ENCODE data around the gene CMSS1.

The CMSS1 gene

GRCh38 chr3:99945328-99945995, 127.8 kb downstream of the CMSS1 start:
- peaks cover 0 to 20% of the 10 kb centered on the region in 2 donors for H3K4me1 ChIP-seq (ENCODE audit: control insufficient read depth in 1 of 2, insufficient read depth in 2 of 2, low read length in 2 of 2)
- no peaks in the 10 kb centered on the region for H3K36me3 ChIP-seq (ENCODE audit: control insufficient read depth in 1 of 2, insufficient read depth in 2 of 2, low read length in 2 of 2)
- no peak overlapping the region for H3K4me3 ChIP-seq (ENCODE audit: low read depth in 1 of 2, low read length in 2 of 2)
- H3K9me3 ChIP-seq (ENCODE audit: control insufficient read depth in 1 of 2, low read length in 2 of 2) = no peaks in the 10 kb centered on the region
- no peaks in the 10 kb centered on the region for H3K27me3 ChIP-seq (ENCODE audit: low read depth, low read length)
- no peak overlapping the region for H3K27ac ChIP-seq (ENCODE audit: low read length)

DNA sequence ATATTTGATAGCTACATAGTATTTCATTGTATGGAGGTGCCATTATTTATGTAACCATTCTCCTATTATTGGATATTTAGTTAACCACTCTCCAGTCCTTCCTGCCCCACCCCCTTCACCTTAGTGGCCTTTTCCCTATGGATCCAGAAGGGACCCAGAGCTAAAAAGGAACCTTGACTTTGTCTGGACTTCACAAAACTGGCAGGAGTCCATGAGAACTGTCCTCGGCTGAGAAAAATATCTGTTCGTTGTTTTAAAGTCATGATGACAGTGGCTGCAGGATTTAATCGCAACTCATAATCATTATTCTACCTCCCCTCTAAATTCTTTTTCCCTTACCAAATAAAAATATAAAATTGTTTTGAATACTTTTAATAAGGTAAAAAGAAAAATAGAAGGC, 129.7 kb downstream of the CMSS1 start:
- Histone ChIP-seq H3K27ac (ENCODE audit: low read length) (no peak overlapping the region), H3K27me3 (ENCODE audit: low read depth, low read length) (no peaks in the 10 kb centered on the region), H3K4me1 (ENCODE audit: control insufficient read depth in 1 of 2, insufficient read depth in 2 of 2, low read length in 2 of 2) (peaks cover 0 to 16% of the 10 kb centered on the region in 2 donors)

DNA sequence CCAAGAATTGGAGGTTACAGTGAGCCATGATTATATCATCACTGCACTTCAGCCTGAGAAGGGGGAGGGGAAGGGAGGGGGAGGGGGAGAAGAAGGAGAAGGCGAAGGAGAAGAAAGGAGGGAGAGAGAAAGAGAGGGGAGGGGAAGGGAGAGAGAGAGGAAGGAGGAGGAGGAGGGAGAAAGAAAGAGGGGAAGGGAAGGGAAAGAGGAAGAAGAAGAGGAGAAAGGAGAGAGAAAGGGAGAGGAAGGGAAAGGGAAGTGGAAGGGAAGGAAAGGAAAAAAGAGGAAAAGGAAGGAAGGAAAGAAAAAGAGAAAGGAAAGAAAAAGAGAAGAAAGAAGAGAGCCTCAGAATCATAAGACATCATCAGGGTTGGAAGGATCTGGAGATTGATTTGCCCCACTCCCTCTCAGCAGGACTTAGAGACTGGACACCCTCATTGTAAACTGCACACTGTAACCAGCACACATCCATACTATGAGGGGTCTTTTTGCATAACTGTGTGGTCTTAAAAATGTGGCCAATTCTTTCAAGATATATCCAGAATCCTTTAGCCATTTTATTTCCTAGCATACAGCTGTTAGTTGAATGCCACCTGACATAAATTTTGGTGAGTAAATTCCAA, 130.9 kb downstream of the CMSS1 start:
- Histone ChIP-seq H3K4me1 (ENCODE audit: control insufficient read depth in 1 of 2, insufficient read depth in 2 of 2, low read length in 2 of 2) (peaks cover 0 to 16% of the 10 kb centered on the region in 2 donors), H3K4me3 (ENCODE audit: low read depth in 1 of 2, low read length in 2 of 2) (no peak overlapping the region), H3K27me3 (ENCODE audit: low read depth, low read length) (no peaks in the 10 kb centered on the region), H3K9me3 (ENCODE audit: control insufficient read depth in 1 of 2, low read length in 2 of 2) (no peaks in the 10 kb centered on the region), H3K27ac (ENCODE audit: low read length) (no peak overlapping the region), H3K36me3 (ENCODE audit: control insufficient read depth in 1 of 2, insufficient read depth in 2 of 2, low read length in 2 of 2) (no peaks in the 10 kb centered on the region)

More for the DNA sequence above, 129.7 kb downstream of the CMSS1 start:
- H3K36me3 ChIP-seq (ENCODE audit: control insufficient read depth in 1 of 2, insufficient read depth in 2 of 2, low read length in 2 of 2) = no peaks in the 10 kb centered on the region
- no peak overlapping the region for H3K4me3 ChIP-seq (ENCODE audit: low read depth in 1 of 2, low read length in 2 of 2)
- no peaks in the 10 kb centered on the region for H3K9me3 ChIP-seq (ENCODE audit: control insufficient read depth in 1 of 2, low read length in 2 of 2)

- no peak overlapping the region for H3K27ac ChIP-seq (ENCODE audit: low read length)
- H3K4me1 ChIP-seq (ENCODE audit: control insufficient read depth in 1 of 2, insufficient read depth in 2 of 2, low read length in 2 of 2) = peaks cover 0 to 12% of the 10 kb centered on the region in 2 donors
- H3K27me3 ChIP-seq (ENCODE audit: low read depth, low read length) = no peaks in the 10 kb centered on the region
- H3K9me3 ChIP-seq (ENCODE audit: control insufficient read depth in 1 of 2, low read length in 2 of 2) = no peaks in the 10 kb centered on the region
- H3K4me3 ChIP-seq (ENCODE audit: low read depth in 1 of 2, low read length in 2 of 2) = no peak overlapping the region
- H3K36me3 ChIP-seq (ENCODE audit: control insufficient read depth in 1 of 2, insufficient read depth in 2 of 2, low read length in 2 of 2) = no peaks in the 10 kb centered on the region
These were observed 132.5 kb downstream of the CMSS1 start for GRCh38 chr3:99949956-99950670.

DNA sequence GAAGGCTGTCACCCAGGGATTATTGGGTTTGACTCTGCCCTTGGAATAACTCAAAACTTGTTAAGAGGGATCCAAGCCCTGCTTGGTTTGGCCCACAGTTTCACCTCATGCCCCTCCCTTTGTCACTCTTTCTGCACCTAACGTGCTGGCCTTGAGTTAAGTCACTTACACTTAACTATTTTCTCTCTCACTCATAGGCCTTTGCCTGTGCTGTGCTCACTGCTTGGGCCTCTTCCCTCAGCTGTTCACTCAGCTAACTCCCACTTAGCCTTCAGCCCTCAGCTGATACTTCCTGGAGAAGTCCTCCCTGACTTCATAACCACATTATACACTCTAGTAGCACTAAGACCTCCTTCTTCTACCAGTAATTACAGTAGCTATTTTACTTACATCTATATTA, 133.3 kb downstream of the CMSS1 start:
- H3K27ac ChIP-seq (ENCODE audit: low read length) = no peak overlapping the region
- no peak overlapping the region for H3K4me3 ChIP-seq (ENCODE audit: low read depth in 1 of 2, low read length in 2 of 2)
- H3K9me3 ChIP-seq (ENCODE audit: control insufficient read depth in 1 of 2, low read length in 2 of 2) = no peaks in the 10 kb centered on the region
- H3K27me3 ChIP-seq (ENCODE audit: low read depth, low read length) = no peaks in the 10 kb centered on the region
- no peaks in the 10 kb centered on the region for H3K36me3 ChIP-seq (ENCODE audit: control insufficient read depth in 1 of 2, insufficient read depth in 2 of 2, low read length in 2 of 2)
- H3K4me1 ChIP-seq (ENCODE audit: control insufficient read depth in 1 of 2, insufficient read depth in 2 of 2, low read length in 2 of 2) = peaks cover 0 to 5% of the 10 kb centered on the region in 2 donors

GRCh38 chr3:99951701-99952100, 134.0 kb downstream of the CMSS1 start:
- H3K4me1 ChIP-seq (ENCODE audit: control insufficient read depth in 1 of 2, insufficient read depth in 2 of 2, low read length in 2 of 2) = peaks cover 0 to 3% of the 10 kb centered on the region in 2 donors
- H3K9me3 ChIP-seq (ENCODE audit: control insufficient read depth in 1 of 2, low read length in 2 of 2) = no peaks in the 10 kb centered on the region
- no peaks in the 10 kb centered on the region for H3K36me3 ChIP-seq (ENCODE audit: control insufficient read depth in 1 of 2, insufficient read depth in 2 of 2, low read length in 2 of 2)
- no peaks in the 10 kb centered on the region for H3K27me3 ChIP-seq (ENCODE audit: low read depth, low read length)
- no peak overlapping the region for H3K27ac ChIP-seq (ENCODE audit: low read length)
- H3K4me3 ChIP-seq (ENCODE audit: low read depth in 1 of 2, low read length in 2 of 2) = no peak overlapping the region

DNA sequence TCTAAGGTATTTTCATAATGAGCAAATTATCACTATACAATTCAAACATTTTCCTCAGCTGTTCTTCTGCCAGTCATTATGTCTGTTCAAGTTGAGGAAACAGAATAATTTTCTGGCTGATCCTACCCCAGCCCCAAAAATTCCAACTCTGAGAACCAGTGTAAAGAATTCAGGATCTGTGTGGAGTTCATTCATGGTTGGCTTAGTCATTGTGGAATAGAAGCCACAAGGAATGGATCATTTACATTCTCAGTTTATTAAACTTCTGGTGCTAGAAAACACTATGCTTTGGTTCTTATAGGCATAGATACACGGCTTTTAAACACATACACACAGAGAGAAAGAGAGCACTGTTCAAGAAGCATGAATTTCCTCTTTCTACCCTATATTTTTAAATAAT, 134.6 kb downstream of the CMSS1 start:
- Histone ChIP-seq H3K4me1 (ENCODE audit: control insufficient read depth in 1 of 2, insufficient read depth in 2 of 2, low read length in 2 of 2) (peaks cover 0 to 5% of the 10 kb centered on the region in 2 donors), H3K4me3 (ENCODE audit: low read depth in 1 of 2, low read length in 2 of 2) (no peak overlapping the region), H3K27me3 (ENCODE audit: low read depth, low read length) (no peaks in the 10 kb centered on the region), H3K9me3 (ENCODE audit: control insufficient read depth in 1 of 2, low read length in 2 of 2) (no peaks in the 10 kb centered on the region), H3K36me3 (ENCODE audit: control insufficient read depth in 1 of 2, insufficient read depth in 2 of 2, low read length in 2 of 2) (no peaks in the 10 kb centered on the region), H3K27ac (ENCODE audit: low read length) (no peak overlapping the region)

DNA sequence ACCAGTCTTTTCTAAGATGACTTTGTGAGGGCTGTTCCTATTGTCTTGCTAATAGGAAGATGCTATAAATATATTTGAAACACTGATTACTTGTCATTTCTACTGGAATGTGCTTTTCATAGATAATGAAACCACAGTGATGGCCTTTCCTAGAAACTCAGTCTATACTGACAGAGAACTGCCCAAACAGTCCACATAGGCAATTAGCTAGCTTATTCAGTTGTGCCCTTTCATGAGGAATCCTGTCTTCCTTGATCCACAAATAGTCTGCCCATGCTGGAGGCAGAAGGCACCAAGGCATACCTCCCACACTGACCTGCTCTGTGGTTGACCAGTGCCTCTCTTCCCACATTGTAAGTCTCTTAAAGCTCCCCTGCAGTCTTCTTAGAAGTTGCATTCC, 135.9 kb downstream of the CMSS1 start:
- Histone ChIP-seq H3K4me1 (ENCODE audit: control insufficient read depth in 1 of 2, insufficient read depth in 2 of 2, low read length in 2 of 2) (peaks cover 0 to 10% of the 10 kb centered on the region in 2 donors), H3K27ac (ENCODE audit: low read length) (no peak overlapping the region), H3K27me3 (ENCODE audit: low read depth, low read length) (no peaks in the 10 kb centered on the region), H3K9me3 (ENCODE audit: control insufficient read depth in 1 of 2, low read length in 2 of 2) (no peaks in the 10 kb centered on the region), H3K36me3 (ENCODE audit: control insufficient read depth in 1 of 2, insufficient read depth in 2 of 2, low read length in 2 of 2) (no peaks in the 10 kb centered on the region), H3K4me3 (ENCODE audit: low read depth in 1 of 2, low read length in 2 of 2) (no peak overlapping the region)

DNA sequence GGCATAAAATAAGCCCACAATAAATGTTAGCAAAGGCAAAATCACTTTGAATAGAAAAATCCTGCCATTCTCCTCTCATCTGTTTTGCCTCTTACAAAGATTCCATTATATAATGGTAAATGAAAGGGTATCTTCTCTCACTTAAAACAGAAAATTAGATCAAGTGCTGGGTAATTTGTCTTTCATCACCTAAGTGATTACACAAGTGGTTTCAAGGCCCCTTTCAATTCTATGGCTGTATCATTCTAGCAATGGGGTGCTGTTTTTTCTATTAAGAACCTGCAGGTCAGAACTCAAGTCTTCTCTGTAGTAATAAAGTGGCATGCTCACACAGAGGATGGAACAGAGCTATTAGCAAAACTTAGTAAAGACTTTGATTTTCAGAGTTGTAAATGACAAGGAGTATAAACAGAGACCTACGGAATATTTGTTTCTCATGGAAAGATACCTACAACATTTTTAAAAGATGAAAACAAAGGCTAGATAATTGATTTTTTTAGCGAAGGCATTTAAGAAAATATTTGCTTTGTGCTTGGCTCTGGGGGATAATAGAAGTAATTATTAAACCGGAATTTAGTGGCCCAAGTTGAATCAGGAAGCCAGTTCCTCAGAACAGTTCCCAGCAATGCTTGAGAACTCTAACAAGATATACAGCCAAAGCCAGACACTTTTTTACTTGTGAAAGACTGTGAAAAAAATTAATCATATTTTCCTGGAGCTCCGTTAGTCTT, 137.4 kb downstream of the CMSS1 start:
- Histone ChIP-seq H3K4me1 (ENCODE audit: control insufficient read depth in 1 of 2, insufficient read depth in 2 of 2, low read length in 2 of 2) (peaks cover 0 to 14% of the 10 kb centered on the region in 2 donors), H3K27ac (ENCODE audit: low read length) (no peak overlapping the region), H3K4me3 (ENCODE audit: low read depth in 1 of 2, low read length in 2 of 2) (no peak overlapping the region), H3K36me3 (ENCODE audit: control insufficient read depth in 1 of 2, insufficient read depth in 2 of 2, low read length in 2 of 2) (no peaks in the 10 kb centered on the region), H3K9me3 (ENCODE audit: control insufficient read depth in 1 of 2, low read length in 2 of 2) (no peaks in the 10 kb centered on the region), H3K27me3 (ENCODE audit: low read depth, low read length) (no peaks in the 10 kb centered on the region)

GRCh38 chr3:99955773-99956562, 138.3 kb downstream of the CMSS1 start:
- Histone ChIP-seq H3K4me3 (ENCODE audit: low read depth in 1 of 2, low read length in 2 of 2) (no peak overlapping the region), H3K9me3 (ENCODE audit: control insufficient read depth in 1 of 2, low read length in 2 of 2) (no peaks in the 10 kb centered on the region), H3K27me3 (ENCODE audit: low read depth, low read length) (no peaks in the 10 kb centered on the region), H3K4me1 (ENCODE audit: control insufficient read depth in 1 of 2, insufficient read depth in 2 of 2, low read length in 2 of 2) (peaks cover 0 to 14% of the 10 kb centered on the region in 2 donors), H3K36me3 (ENCODE audit: control insufficient read depth in 1 of 2, insufficient read depth in 2 of 2, low read length in 2 of 2) (no peaks in the 10 kb centered on the region), H3K27ac (ENCODE audit: low read length) (no peak overlapping the region)
